ENCODE measurements around the gene ICAM4.
"Not testable (repeated sequence)": the region's sequence is repeated elsewhere in the genome, so short reads cannot be mapped to it uniquely, and the experiment has no call there.

The ICAM4 gene

DNA sequence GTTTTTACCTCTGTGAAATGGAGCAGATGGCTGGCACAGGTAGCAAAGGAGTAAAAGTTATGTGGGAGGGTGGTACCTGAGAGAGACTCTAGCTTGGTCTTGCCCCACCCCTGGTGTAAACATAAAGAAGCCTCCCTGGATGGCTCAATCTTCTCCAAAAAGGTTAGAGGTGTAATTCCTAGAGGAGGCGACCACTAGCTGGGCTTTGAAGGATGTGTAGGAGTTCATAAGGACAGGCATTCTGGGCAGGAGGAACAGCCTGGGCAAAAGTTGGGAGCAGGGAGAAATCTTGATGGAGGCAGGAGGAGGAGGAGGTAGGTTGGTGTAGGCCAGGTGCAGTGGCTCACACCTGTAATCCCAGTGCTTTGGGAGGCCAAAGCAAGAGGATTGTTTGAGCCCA, 7.8 kb upstream of the ICAM4 start:
- TF ChIP-seq ZNF274 (IDR thresholded peaks at IDR 0.05; ENCODE audit: low read depth, low read length), result no peak

DNA sequence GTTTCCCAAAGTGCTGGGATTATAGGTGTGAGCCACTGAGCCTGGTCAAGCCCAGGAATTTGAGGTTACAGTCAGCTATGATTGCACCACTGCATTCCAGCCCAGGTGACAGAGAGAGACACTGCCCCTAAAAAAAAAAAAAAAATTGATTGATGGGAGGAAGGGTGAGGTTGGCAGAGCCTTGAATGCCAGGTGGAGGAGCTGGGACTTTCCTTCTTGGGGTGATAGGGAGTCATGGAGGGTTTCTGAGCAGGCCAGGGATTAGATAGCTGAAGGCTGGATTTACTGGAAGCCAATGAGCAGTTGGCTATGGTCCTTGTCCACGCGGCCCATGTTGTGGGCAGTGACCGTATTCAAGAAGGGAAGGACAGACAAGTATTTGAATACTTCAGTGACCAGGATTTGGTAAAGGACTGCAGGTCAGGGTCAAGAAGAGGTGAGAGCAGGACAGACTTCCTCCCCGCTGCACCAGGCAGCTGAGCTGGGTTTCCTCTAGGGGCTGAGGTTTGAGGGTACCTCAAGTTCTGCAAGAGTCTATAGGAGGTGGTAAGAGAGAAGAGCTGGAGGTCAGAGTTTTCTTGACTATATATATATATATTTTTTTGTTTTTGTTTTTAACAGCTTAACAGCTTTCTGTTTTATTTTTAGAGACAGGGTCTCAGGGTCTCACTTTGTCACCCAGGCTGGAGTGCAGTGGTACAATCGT, 6.9 kb upstream of the ICAM4 start:
- TF ChIP-seq ZNF274 (IDR thresholded peaks at IDR 0.05; ENCODE audit: low read depth, low read length), result no peak
- H3K4me3 ChIP-seq (ENCODE audit: low read length), result no peak overlapping the region

More for the DNA sequence above, 7.8 kb upstream of the ICAM4 start:
- no peak overlapping the region for H3K4me3 ChIP-seq (ENCODE audit: low read length)

DNA sequence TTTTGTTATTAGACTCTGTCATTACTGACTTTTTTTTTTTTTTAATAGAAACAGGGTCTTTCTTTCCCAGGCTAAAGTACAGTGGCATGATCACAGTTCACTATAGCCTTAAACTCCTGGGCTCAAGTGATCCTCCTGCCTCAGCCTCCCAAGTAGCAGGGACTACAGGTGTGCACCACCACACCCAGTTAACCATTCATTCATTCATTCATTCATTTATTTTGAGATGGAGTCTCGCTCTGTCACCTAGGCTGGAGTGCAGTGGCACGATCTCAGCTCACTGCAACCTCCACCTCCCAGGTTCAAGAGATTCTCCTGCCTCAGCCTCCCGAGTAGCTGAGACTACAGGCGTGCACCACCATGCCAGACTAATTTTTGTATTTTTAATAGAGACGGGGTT, 4.7 kb upstream of the ICAM4 start:
- H3K4me3 ChIP-seq (ENCODE audit: low read length), result not testable (repeated sequence)

DNA sequence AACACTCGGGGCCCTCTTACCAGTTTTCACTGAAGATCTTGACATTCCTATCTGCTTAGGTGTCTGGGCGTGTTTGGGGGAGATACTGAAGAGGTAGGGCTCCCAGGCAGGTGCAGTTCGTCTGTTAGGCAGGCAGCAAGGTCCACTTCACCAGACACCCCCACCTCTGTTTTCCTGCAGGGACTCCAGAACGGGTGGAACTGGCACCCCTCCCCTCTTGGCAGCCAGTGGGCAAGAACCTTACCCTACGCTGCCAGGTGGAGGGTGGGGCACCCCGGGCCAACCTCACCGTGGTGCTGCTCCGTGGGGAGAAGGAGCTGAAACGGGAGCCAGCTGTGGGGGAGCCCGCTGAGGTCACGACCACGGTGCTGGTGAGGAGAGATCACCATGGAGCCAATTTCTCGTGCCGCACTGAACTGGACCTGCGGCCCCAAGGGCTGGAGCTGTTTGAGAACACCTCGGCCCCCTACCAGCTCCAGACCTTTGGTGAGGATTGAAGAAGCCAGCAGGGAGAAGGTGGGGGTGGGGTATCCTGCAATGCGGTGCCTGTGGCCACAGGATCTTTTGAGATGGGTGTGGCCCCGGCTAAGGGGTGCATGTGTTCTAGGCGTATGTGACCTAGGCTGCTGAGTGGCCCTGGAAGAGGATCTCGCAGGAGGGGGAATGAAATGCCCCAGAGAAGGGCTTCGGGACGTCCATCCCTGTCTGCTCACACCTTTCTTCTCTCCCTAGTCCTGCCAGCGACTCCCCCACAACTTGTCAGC, 3.3 kb upstream of the ICAM4 start:
- no peak for TF ChIP-seq ZNF274 (IDR thresholded peaks at IDR 0.05; ENCODE audit: low read depth, low read length)
- no peak overlapping the region for H3K4me3 ChIP-seq (ENCODE audit: low read length)

DNA sequence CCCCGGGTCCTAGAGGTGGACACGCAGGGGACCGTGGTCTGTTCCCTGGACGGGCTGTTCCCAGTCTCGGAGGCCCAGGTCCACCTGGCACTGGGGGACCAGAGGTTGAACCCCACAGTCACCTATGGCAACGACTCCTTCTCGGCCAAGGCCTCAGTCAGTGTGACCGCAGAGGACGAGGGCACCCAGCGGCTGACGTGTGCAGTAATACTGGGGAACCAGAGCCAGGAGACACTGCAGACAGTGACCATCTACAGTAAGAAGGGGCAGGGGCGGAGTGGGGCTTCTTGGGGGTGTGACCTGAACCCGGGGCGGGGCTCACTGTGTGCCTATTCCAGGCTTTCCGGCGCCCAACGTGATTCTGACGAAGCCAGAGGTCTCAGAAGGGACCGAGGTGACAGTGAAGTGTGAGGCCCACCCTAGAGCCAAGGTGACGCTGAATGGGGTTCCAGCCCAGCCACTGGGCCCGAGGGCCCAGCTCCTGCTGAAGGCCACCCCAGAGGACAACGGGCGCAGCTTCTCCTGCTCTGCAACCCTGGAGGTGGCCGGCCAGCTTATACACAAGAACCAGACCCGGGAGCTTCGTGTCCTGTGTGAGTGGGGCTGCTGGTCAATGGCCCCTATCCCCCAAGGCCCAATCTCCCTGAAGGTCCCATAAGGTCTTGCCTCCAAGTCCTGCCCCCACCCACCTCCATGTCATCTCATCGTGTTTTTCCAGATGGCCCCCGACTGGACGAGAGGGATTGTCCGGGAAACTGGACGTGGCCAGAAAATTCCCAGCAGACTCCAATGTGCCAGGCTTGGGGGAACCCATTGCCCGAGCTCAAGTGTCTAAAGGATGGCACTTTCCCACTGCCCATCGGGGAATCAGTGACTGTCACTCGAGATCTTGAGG, 2.4 kb upstream of the ICAM4 start:
- H3K4me3 ChIP-seq (ENCODE audit: low read length), result no peak overlapping the region
- no peak for TF ChIP-seq ZNF274 (IDR thresholded peaks at IDR 0.05; ENCODE audit: low read depth, low read length)

DNA sequence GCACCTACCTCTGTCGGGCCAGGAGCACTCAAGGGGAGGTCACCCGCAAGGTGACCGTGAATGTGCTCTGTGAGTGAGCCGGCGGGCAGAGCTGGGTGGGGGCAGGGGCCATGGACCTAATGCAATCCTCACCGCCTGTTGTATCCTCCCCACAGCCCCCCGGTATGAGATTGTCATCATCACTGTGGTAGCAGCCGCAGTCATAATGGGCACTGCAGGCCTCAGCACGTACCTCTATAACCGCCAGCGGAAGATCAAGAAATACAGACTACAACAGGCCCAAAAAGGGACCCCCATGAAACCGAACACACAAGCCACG, 1.8 kb upstream of the ICAM4 start:
- no peak overlapping the region for H3K4me3 ChIP-seq (ENCODE audit: low read length)
- no peak for TF ChIP-seq ZNF274 (IDR thresholded peaks at IDR 0.05; ENCODE audit: low read depth, low read length)

DNA sequence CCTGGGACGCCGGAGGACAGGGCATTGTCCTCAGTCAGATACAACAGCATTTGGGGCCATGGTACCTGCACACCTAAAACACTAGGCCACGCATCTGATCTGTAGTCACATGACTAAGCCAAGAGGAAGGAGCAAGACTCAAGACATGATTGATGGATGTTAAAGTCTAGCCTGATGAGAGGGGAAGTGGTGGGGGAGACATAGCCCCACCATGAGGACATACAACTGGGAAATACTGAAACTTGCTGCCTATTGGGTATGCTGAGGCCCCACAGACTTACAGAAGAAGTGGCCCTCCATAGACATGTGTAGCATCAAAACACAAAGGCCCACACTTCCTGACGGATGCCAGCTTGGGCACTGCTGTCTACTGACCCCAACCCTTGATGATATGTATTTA, 1.4 kb upstream of the ICAM4 start:
- H3K4me3 ChIP-seq (ENCODE audit: low read length), result no peak overlapping the region
- TF ChIP-seq ZNF274 (IDR thresholded peaks at IDR 0.05; ENCODE audit: low read depth, low read length), result no peak

DNA sequence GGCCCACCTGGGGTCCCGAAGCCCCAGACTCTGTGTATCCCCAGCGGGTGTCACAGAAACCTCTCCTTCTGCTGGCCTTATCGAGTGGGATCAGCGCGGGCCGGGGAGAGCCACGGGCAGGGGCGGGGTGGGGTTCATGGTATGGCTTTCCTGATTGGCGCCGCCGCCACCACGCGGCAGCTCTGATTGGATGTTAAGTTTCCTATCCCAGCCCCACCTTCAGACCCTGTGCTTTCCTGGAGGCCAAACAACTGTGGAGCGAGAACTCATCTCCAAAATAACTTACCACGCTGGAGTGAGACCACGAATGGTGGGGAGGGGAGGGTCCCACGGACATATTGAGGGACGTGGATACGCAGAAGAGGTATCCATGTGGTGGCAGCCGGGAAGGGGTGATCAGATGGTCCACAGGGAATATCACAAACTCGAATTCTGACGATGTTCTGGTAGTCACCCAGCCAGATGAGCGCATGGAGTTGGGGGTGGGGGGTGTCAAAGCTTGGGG, 2.0 kb downstream of the ICAM4 start:
- H3K4me3 ChIP-seq (ENCODE audit: low read length), result peak overlapping the region; percentile 38; the same call in 1 of the 2 replicates
- TF ChIP-seq ZNF274 (IDR thresholded peaks at IDR 0.05; ENCODE audit: low read depth, low read length), result no peak

DNA sequence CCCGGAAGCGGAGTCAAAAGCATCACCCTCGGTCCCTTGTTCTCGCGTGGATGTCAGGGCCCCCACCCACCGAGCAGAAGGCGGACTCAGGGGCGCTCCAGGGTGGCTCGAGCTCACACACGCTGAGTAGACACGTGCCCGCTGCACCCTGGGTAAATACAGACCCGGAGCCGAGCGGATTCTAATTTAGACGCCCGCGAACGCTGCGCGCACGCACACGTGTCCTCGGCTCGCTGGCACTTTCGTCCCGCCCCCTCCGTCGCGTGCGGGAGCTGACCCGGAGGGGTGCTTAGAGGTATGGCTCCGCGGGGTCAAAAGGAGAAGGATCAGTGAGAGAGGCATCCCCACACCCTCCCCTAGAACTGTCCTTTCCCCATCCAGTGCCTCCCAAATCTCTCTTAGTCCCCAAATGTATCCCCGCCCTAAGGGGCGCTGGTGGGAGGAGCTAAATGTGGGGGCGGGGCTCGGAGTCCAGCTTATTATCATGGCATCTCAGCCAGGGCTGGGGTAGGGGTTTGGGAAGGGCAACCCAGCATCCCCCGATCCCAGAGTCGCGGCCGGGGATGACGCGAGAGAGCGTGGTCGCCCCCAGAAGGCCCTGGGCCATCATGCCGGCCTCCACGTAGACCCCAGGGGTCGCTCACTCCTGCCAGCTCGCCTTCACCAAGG, 2.5 kb downstream of the ICAM4 start:
- no peak for TF ChIP-seq ZNF274 (IDR thresholded peaks at IDR 0.05; ENCODE audit: low read depth, low read length)
- H3K4me3 ChIP-seq (ENCODE audit: low read length), result peak overlapping the region; percentile 38; the same call in 1 of the 2 replicates

DNA sequence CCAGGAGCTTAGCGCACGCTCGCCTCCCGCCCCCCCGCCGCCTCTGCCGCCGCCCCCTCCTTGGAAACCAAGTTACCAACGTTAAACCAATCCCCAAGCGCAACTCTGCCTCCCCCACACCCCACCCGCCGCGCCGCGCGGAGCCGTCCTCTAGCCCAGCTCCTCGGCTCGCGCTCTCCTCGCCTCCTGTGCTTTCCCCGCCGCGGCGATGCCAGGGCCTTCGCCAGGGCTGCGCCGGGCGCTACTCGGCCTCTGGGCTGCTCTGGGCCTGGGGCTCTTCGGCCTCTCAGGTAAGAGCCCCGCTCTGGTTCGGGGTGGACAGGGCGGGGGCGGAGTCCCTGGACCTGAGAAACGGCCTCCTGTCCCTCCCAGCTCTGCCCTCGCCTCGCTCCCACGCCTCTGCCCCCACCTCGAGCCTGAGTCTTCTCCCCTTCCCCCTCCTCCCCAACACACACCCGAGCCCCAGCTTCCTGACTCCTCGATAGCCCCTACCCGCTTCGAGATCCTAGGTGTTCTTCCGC, 3.1 kb downstream of the ICAM4 start, which contains the start of gene ICAM5:
TSS of gene ICAM5 (plus strand) at position 117 of the 521 bp plus-strand sequence. CDS start at position 209, 92 bp downstream.
- peak within 1 kb of the TSS; percentile 38; the same call in 1 of the 2 replicates for H3K4me3 ChIP-seq (ENCODE audit: low read length)
- TF ChIP-seq ZNF274 (IDR thresholded peaks at IDR 0.05; ENCODE audit: low read depth, low read length), result no peak

DNA sequence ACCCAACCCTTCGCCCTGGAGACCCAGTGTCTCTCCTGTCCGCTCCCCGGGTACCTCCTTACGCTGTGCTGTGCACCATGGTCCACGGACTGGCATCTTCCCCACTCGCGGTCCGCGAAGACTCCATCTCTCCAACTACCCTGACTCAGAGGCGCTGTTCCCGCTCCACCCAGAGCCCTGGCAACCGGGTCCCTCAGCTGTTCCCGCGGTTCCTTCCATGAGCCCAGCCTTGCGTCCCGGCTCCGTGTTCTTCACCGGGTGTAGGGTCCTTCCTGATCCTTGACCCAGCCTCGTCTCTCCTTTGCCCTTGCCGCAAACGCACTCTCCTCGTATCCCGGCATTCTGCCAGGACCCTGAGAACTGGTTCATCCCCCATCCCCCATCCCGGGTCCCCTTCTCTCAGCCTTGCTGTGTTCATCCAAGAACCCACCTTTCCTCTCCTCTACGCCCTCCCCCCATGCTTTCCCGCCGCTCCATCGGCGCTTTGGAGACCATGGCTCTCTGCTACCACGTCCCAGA, 3.7 kb downstream of the ICAM4 start:
- TF ChIP-seq ZNF274 (IDR thresholded peaks at IDR 0.05; ENCODE audit: low read depth, low read length), result no peak
- peak overlapping the region; percentile 37; the same call in 1 of the 2 replicates for H3K4me3 ChIP-seq (ENCODE audit: low read length)

DNA sequence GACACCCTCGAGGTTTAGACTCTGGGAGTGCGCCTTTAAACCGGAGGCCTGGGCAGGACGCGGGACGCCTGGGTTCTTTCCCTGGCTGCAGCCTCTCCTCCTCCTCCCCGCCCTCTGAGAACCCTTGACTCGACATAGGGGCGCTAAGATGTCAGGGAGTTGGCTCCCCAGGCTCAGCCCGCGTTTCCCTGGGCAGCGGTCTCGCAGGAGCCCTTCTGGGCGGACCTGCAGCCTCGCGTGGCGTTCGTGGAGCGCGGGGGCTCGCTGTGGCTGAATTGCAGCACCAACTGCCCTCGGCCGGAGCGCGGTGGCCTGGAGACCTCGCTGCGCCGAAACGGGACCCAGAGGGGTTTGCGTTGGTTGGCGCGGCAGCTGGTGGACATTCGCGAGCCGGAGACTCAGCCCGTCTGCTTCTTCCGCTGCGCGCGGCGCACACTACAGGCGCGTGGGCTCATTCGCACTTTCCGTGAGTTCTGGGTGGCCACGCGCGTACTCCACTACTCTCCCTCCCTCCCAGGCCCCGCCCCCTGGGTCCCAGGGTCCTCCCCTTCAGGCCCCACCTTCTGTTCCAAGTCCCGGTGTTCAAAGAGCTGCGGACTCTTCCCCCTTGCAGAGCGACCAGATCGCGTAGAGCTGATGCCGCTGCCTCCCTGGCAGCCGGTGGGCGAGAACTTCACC, 4.3 kb downstream of the ICAM4 start:
- H3K4me3 ChIP-seq (ENCODE audit: low read length), result peak overlapping the region; percentile 37; the same call in 1 of the 2 replicates
- no peak for TF ChIP-seq ZNF274 (IDR thresholded peaks at IDR 0.05; ENCODE audit: low read depth, low read length)
